Measurements from ENCODE around the gene FPGS.
A peak's percentile ranks its signal among the peaks of the same experiment; 100 is the strongest.

Gene FPGS

GRCh38 chr9:127769101-127769500 lies 33.6 kb upstream of the FPGS start:
- Histone ChIP-seq H3K27me3 (replicated peaks; ENCODE audit: control insufficient read depth, insufficient read depth, low read length) (no peaks in the 10 kb centered on the region), H3K36me3 (ENCODE audit: control insufficient read depth, insufficient read depth, low read length) (peaks cover 21% of the 10 kb centered on the region), H3K4me3 (replicated peaks; ENCODE audit: low read depth, low read length) (no peak overlapping the region)
- DNase-seq (ENCODE audit: extremely low read depth, insufficient read length): no peak
- no peak for TF ChIP-seq CTCF (IDR thresholded peaks at IDR 0.05; ENCODE audit: insufficient read depth, low read length, poor library complexity, severe bottlenecking)

- Histone ChIP-seq H3K27me3 (replicated peaks; ENCODE audit: control insufficient read depth, insufficient read depth, low read length) (no peaks in the 10 kb centered on the region), H3K4me3 (replicated peaks; ENCODE audit: low read depth, low read length) (peak overlapping the region; percentile 67), H3K36me3 (ENCODE audit: control insufficient read depth, insufficient read depth, low read length) (peaks cover 21% of the 10 kb centered on the region)
- TF ChIP-seq CTCF (IDR thresholded peaks at IDR 0.05; ENCODE audit: insufficient read depth, low read length, poor library complexity, severe bottlenecking): no peak
- no peak for DNase-seq (ENCODE audit: extremely low read depth, insufficient read length)
Measured at GRCh38 chr9:127769929-127770582, 32.6 kb upstream of the FPGS start.

GRCh38 chr9:127770583-127770904 lies 32.1 kb upstream of the FPGS start:
- Histone ChIP-seq H3K4me3 (replicated peaks; ENCODE audit: low read depth, low read length) (peak overlapping the region; percentile 67), H3K36me3 (ENCODE audit: control insufficient read depth, insufficient read depth, low read length) (peaks cover 19% of the 10 kb centered on the region)
- TF ChIP-seq CTCF (IDR thresholded peaks at IDR 0.05; ENCODE audit: insufficient read depth, low read length, poor library complexity, severe bottlenecking): no peak

GRCh38 chr9:127770905-127771569 lies 31.6 kb upstream of the FPGS start:
- peak; percentile 97 for DNase-seq (ENCODE audit: extremely low read depth, insufficient read length)
- Histone ChIP-seq H3K36me3 (ENCODE audit: control insufficient read depth, insufficient read depth, low read length) (peaks cover 17% of the 10 kb centered on the region), H3K27me3 (replicated peaks; ENCODE audit: control insufficient read depth, insufficient read depth, low read length) (no peaks in the 10 kb centered on the region), H3K4me3 (replicated peaks; ENCODE audit: low read depth, low read length) (peak overlapping the region; percentile 67)
- TF ChIP-seq CTCF (IDR thresholded peaks at IDR 0.05; ENCODE audit: insufficient read depth, low read length, poor library complexity, severe bottlenecking): no peak

More at GRCh38 chr9:127770583-127770904, 32.1 kb upstream of the FPGS start:
- no peak for DNase-seq (ENCODE audit: extremely low read depth, insufficient read length)
- no peaks in the 10 kb centered on the region for H3K27me3 ChIP-seq (replicated peaks; ENCODE audit: control insufficient read depth, insufficient read depth, low read length)

- H3K4me3 ChIP-seq (replicated peaks; ENCODE audit: low read depth, low read length): peak overlapping the region; percentile 67
- H3K27me3 ChIP-seq (replicated peaks; ENCODE audit: control insufficient read depth, insufficient read depth, low read length): no peaks in the 10 kb centered on the region
- TF ChIP-seq CTCF (IDR thresholded peaks at IDR 0.05; ENCODE audit: insufficient read depth, low read length, poor library complexity, severe bottlenecking): no peak
- peaks cover 16% of the 10 kb centered on the region for H3K36me3 ChIP-seq (ENCODE audit: control insufficient read depth, insufficient read depth, low read length)
- no peak for DNase-seq (ENCODE audit: extremely low read depth, insufficient read length)
Measured at GRCh38 chr9:127771570-127772189, 31.0 kb upstream of the FPGS start.
